Peyer's patch (tissue), 4 donors: ENCODE results near the gene CTBP2.

Source experiments
- CTCF ChIP-seq, 6 experiments: fragments of 450-650 bp in 4 of 6; fragments of 200-600 bp in 2 of 6; sonication (generic) in 1 of 6; IDR thresholded peaks; one replicate each; pipeline ENCODE4 v1.5.1; 2017 to 2019; ENCODE audit warnings: antibody characterized with exemption in 6 of 6, mild to moderate bottlenecking in 3 of 6, moderate library complexity in 1 of 6
- POLR2A ChIP-seq, 2 donors: fragments of 450-650 bp; IDR thresholded peaks; one replicate each; pipeline ENCODE4 v1.5.1; 2017; ENCODE audit warnings: antibody characterized with exemption in 2 of 2, mild to moderate bottlenecking in 2 of 2, moderate library complexity in 2 of 2

- TF ChIP-seq CTCF (IDR thresholded peaks at IDR 0.05) (no peak), POLR2A (IDR thresholded peaks at IDR 0.05) (no peak)
These were observed 53.8 kb downstream of the CTBP2 start for GRCh38 chr10:125106586-125106985.
